ENCODE measurements around the gene KCNT1. TPM values are rescaled to one million over a fixed set of nuclear protein-coding genes. Genes with fewer than 3 reads are reported as not detected.

KCNT1 gene
- total RNA-seq, 3 donors from 2014 or later, result not detected

- Histone ChIP-seq H3K4me1 (no peaks in the 10 kb centered on the region), H3K36me3 (no peaks in the 10 kb centered on the region), H3K27ac (no peak overlapping the region), H3K4me3 (no peak overlapping the region), H3K9me3 (peaks cover 21 to 30% of the 10 kb centered on the region in 2 donors), H3K27me3 (peaks cover 0 to 25% of the 10 kb centered on the region in 2 donors)
- TF ChIP-seq POLR2AphosphoS5 (IDR thresholded peaks at IDR 0.05), result no peak
- TF ChIP-seq POLR2A (IDR thresholded peaks at IDR 0.05), result no peak
- TF ChIP-seq CTCF (IDR thresholded peaks at IDR 0.05), result no peak
- no peak for DNase-seq (ENCODE audit: low spot score in 2 of 2)
- intact Hi-C loops (cut with DNase I; ENCODE audit: low total_unique reads), result loop anchor here (1.0 kb wide), 1 partner anchor 29 kb away; no protein-coding TSS in a partner anchor
Observed at GRCh38 chr9:135766251-135766650, 64.3 kb downstream of the KCNT1 start.

- intact Hi-C loops (cut with DNase I; ENCODE audit: low total_unique reads), result loop anchor here (1.0 kb wide), 1 partner anchor 29 kb away; no protein-coding TSS in a partner anchor
- no peak for TF ChIP-seq POLR2A (IDR thresholded peaks at IDR 0.05)
- no peak for TF ChIP-seq POLR2AphosphoS5 (IDR thresholded peaks at IDR 0.05)
- no peak for TF ChIP-seq CTCF (IDR thresholded peaks at IDR 0.05)
- Histone ChIP-seq H3K4me3 (no peak overlapping the region), H3K9me3 (peaks cover 21 to 30% of the 10 kb centered on the region in 2 donors), H3K27me3 (peaks cover 0 to 30% of the 10 kb centered on the region in 2 donors), H3K36me3 (no peaks in the 10 kb centered on the region), H3K27ac (no peak overlapping the region), H3K4me1 (no peaks in the 10 kb centered on the region)
- no peak for DNase-seq (ENCODE audit: low spot score in 2 of 2)
Observed at GRCh38 chr9:135766707-135767106, 64.7 kb downstream of the KCNT1 start.

DNA sequence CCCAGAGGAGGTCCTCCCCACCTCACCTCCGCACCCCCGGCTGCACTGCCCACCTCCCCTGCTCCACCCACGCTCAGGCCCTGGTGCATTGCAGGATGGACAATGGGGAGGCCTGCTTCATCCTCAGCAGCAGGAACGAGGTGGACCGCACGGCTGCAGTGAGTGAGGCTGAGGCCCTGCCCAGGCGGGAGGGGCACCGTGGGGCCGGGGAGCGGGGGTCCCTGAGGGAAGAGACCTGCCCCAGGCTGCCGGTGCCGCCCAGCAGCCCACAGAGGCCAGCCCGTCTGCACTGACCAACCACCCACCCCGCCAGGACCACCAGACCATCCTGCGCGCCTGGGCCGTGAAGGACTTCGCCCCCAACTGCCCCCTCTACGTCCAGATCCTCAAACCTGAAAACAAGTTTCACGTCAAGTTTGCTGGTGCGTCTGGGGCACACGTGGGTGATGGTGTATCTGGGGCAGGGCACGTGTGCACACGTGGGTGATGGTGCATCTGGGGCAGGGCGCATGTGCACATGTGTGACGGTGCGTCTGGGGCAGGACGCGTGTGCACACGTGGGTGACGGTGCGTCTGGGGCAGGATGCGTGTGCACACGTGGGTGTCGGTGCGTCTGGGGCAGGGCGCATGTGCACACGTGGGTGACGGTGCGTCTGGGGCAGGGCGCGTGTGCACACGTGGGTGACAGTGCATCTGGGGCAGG is 66.7 kb downstream of the KCNT1 start:
- intact Hi-C loops (cut with DNase I; ENCODE audit: low total_unique reads), result no loop called here
- no peak for DNase-seq (ENCODE audit: low spot score in 2 of 2)
- H3K36me3 ChIP-seq, result no peaks in the 10 kb centered on the region
- H3K27me3 ChIP-seq, result peaks cover 0 to 39% of the 10 kb centered on the region in 2 donors
- H3K9me3 ChIP-seq, result peaks cover 21 to 30% of the 10 kb centered on the region in 2 donors
- no peak overlapping the region for H3K4me3 ChIP-seq
- no peak overlapping the region for H3K27ac ChIP-seq
- no peaks in the 10 kb centered on the region for H3K4me1 ChIP-seq
- no peak for TF ChIP-seq POLR2AphosphoS5 (IDR thresholded peaks at IDR 0.05)
- no peak for TF ChIP-seq CTCF (IDR thresholded peaks at IDR 0.05)
- TF ChIP-seq POLR2A (IDR thresholded peaks at IDR 0.05), result no peak

DNA sequence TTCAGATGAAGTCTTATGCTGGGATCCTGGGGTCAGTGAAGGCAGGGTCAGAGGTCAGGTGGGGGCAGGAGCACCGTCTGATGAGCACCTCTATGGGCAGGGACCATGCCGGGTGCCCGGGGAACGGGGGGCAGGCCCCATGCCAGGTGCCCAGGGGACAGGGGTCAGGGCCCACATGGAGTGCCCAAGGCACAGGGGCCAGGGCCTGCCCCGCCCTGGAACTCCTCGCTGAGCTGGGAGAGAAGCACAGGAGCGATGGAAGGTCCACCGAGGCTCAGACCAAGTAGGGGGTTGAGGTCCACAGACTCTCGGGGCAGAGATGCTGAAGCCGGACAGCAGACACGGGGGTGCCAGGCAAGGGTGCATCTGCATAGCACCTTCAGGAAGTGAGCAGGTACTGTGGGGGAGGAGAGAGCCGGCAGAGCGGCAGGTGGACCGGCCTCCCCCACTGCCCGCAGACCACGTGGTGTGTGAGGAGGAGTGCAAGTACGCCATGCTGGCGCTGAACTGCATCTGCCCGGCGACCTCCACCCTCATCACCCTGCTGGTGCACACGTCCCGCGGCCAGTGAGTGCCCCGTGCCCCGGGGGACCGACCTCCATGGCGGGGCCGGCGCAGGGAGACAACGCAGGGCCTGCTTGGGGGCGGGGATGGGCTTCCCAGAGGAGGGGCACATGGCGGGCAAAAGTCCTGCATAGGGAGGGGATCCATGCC is 67.7 kb downstream of the KCNT1 start:
- Histone ChIP-seq H3K4me3 (no peak overlapping the region), H3K36me3 (no peaks in the 10 kb centered on the region), H3K4me1 (no peaks in the 10 kb centered on the region), H3K9me3 (peaks cover 21 to 30% of the 10 kb centered on the region in 2 donors), H3K27me3 (peaks cover 0 to 42% of the 10 kb centered on the region in 2 donors), H3K27ac (no peak overlapping the region)
- DNase-seq (ENCODE audit: low spot score in 2 of 2), result no peak
- intact Hi-C loops (cut with DNase I; ENCODE audit: low total_unique reads), result loop anchor here (10.0 kb wide), 1 partner anchor 165 kb away; no protein-coding TSS in a partner anchor
- no peak for TF ChIP-seq POLR2AphosphoS5 (IDR thresholded peaks at IDR 0.05)
- TF ChIP-seq POLR2A (IDR thresholded peaks at IDR 0.05), result no peak
- no peak for TF ChIP-seq CTCF (IDR thresholded peaks at IDR 0.05)

DNA sequence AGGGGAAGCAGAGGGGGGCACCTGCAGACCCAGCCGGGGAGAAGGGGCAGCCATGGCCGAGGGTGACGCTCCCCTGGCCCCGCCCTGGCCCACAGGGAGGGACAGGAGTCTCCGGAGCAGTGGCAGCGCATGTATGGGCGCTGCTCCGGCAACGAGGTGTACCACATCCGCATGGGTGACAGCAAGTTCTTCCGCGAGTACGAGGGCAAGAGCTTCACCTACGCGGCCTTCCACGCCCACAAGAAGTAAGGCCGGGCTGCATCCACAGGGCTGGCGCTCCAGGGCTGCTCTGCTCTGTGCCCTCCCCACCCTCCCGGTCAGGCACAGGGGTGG is 68.2 kb downstream of the KCNT1 start:
- intact Hi-C loops (cut with DNase I; ENCODE audit: low total_unique reads), result loop anchor here (10.0 kb wide), 1 partner anchor 165 kb away; no protein-coding TSS in a partner anchor
- H3K27ac ChIP-seq, result no peak overlapping the region
- no peak for DNase-seq (ENCODE audit: low spot score in 2 of 2)
- peaks cover 19 to 26% of the 10 kb centered on the region in 2 donors for H3K9me3 ChIP-seq
- TF ChIP-seq CTCF (IDR thresholded peaks at IDR 0.05) (no peak), POLR2AphosphoS5 (IDR thresholded peaks at IDR 0.05) (no peak), POLR2A (IDR thresholded peaks at IDR 0.05) (no peak)
- H3K4me3 ChIP-seq, result no peak overlapping the region
- H3K36me3 ChIP-seq, result no peaks in the 10 kb centered on the region
- no peaks in the 10 kb centered on the region for H3K4me1 ChIP-seq
- H3K27me3 ChIP-seq, result peaks cover 0 to 42% of the 10 kb centered on the region in 2 donors

Data from breast epithelium (tissue), 4 donors.